Measurements from ENCODE around the gene FCGR2B. TPM values are rescaled to one million over a fixed set of nuclear protein-coding genes. Genes with fewer than 3 reads are reported as not detected.
A peak's percentile ranks its signal among the peaks of the same experiment; 100 is the strongest.
"Not testable (repeated sequence)": the region's sequence is repeated elsewhere in the genome, so short reads cannot be mapped to it uniquely, and the experiment has no call there.

The FCGR2B gene
- total RNA-seq, 1 donor from 2014 or later, result not detected

DNA sequence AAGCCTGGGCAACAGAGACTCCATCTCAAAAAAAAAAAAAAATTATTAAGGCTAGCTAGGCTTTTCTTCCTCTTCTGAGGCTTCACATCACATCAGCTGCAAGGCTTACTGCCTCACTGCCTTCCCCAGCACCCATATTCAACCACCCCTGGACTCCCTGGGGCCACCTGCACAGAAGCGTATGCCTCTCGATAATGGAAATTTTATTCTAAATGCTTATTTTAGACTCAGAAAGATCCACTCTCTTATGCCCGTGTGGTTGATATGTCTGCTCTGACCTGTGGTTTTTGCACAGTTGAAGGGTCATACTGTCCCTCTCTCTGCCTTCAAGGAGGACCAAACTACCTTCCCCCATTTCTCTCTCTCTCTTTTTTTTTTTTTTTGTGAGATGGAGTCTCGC is 42.6 kb downstream of the FCGR2B start:
- DNase-seq (ENCODE audit: low read depth), result no peak

DNA sequence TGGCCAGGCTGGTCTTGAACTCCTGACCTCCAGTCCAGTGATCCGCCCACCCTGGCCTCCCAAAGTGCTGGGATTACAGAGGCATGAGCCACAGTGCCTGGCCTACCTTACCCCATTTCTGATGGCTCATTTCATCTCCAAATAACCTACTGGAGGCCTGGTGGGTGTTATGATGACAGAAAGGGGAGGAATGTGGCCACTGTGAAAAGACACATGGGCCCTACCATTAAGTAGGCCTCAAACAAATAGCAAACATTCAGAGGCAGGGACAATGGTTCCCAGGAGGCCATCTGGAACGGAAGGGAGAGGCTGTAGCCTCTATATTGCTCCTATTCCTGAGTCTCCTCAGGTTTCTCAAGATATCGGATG is 43.2 kb downstream of the FCGR2B start:
- no peak for DNase-seq (ENCODE audit: low read depth)

DNA sequence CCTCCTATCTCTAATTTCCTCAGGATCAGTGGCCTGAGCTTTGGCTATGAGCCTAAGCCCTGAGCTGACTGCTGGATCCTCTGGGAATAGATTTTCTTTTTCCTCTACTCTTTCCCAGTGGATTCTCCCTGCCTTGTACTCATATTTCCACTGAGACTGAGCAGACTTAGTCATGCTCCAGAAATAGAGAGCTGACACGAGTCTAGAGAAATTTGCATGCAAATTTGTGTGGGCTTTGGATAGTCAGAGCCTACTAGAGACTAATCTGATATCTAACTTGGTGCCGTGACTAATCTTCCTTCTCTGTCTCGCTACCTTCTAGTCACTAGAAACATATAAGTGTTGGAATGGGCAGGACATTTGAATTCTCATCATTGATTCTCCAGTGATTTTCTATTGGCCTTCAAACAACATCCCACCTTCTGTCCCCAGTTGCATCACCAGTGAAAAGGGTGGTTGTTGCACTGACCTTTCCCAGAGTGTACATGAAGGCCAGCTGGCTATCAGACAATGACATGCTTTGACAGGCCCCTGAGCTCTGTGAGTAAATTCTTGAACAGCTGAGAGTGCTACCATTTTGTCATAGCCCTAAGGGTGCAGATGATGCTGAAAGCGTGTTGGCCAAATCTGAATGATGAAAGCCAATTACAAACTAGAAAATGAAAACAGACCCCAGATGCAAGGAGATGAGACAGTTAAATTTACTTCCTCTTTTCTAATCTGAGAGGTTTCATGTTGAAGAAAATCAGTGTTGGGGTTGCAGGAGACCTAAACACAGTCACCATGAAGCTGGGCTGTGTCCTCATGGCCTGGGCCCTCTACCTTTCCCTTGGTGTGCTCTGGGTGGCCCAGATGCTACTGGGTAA is 43.8 kb downstream of the FCGR2B start, which contains the start of gene FCRLA:
FCRLA (plus strand) TSS at position 748 of the 866 bp plus-strand sequence; CDS start at position 784, 36 bp downstream.
- DNase-seq (ENCODE audit: low read depth), result peak; percentile 98

DNA sequence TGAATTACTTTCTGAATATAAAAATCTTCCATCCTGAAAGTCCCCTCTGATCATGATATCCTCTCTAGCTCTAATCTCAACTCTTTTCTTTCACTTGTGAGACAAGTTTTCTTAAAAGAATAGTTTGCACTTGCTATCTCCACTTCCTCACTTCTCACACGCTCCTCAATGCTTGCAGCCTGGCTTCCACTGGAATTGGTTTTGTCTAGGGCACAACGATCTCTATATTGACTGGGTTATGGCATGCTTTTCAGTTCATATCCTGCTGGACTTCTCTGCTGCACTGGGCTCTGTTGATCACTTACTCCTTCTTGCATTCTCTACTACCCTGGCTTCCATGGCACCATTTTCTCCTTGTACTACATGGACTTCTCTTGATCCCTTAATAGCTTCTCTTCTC is 44.6 kb downstream of the FCGR2B start:
- no peak for DNase-seq (ENCODE audit: low read depth)

DNA sequence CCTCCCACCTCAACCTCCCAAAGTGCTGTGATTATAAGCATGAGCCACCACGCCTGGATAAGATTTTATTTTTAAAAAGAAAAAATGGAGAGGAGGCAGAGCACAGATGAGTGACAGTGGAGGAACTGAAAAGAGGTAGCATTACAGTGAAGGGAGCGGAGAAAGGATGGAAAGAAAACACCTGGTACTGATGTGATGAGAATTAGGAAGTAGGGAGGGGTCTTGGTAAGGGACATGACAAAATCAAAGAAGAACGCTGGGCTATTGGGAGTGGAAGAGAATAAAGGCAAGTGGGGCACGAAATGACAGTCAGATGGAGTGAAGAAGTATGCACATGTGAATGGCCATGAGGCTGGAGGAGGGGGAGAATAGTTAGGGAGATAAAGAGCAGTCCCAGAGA is 46.4 kb downstream of the FCGR2B start:
- DNase-seq (ENCODE audit: low read depth), result no peak

DNA sequence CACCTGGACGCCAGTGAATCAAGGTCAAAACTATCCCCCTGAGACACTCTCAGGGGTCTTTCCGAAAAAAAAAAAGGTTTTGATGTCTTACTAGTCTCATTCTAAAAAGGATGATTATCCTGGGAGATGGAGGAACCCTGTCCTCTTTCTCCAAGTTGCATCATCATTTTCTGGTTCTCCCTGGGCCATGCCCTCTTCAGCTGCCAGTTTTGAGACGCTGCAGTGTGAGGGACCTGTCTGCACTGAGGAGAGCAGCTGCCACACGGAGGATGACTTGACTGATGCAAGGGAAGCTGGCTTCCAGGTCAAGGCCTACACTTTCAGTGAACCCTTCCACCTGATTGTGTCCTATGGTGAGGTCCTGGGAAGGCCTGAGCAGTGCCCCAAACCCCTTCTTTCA is 47.6 kb downstream of the FCGR2B start:
- no peak for DNase-seq (ENCODE audit: low read depth)

DNA sequence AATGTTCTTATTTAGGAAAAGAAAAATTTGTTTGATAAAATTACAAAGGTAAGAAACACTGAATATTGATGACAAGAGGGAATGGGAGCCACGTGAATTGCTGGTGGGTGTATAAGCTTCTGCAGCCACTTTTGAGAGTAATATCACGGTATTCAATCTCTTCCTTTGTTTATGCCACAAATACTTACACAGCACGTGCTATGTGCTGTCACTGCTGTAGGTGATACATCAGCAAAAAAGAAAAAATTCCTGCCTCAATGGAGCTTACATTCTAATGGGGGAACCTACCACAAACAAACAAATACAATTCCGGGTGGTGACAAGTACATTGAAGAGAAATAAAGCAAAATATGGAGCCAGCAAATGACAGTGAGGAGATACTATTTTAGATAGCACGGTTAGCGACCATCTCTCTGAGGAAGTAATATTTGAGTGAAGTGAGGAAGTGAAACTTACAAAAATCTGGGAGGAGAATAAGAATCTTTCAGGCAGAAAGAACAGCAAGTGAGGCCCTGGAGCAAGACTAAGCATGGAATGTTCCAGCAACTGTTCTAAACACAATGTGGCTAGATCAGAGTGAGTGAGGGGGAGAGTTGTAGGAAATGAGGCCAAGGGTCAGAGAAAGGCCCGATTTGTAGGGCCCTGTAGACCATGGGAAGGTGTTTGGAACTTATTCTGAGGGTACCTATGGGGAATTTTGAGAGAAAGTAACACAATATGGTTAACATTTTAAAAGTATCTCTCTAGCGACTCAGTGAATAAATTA is 55.8 kb downstream of the FCGR2B start:
- DNase-seq (ENCODE audit: low read depth), result no peak

DNA sequence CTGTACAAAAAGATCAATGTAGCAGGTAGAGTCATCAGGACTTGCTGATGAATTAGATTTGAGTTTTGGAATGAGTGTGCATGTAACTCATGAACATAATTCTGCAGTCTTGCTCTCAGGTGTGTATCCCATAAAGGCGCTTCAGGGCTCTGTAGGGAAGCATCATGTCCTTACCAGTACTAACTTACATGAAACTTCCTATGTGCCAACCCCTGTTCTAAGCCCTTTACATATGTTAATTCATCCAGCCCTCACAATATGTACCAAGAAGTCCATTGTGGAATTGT is 56.3 kb downstream of the FCGR2B start:
- DNase-seq (ENCODE audit: low read depth), result no peak

DNA sequence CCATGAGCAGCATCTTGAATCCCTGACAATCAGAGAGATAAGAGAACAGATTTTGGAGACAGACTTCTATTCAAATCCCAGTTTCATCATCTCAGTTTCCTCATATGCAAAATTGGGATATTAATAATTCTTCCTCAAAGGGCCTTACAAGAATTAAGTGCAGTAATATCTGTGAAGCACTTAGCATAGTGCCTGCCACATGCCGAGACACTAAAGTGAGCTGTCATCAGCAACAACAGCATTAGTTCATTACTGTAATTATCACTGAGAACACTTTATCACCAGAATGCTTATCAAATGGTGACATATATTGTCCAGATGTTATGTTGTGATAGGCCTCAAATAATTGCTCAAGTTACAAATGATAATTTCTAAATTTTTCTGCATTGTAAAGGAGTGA is 57.5 kb downstream of the FCGR2B start:
- no peak for DNase-seq (ENCODE audit: low read depth)

DNA sequence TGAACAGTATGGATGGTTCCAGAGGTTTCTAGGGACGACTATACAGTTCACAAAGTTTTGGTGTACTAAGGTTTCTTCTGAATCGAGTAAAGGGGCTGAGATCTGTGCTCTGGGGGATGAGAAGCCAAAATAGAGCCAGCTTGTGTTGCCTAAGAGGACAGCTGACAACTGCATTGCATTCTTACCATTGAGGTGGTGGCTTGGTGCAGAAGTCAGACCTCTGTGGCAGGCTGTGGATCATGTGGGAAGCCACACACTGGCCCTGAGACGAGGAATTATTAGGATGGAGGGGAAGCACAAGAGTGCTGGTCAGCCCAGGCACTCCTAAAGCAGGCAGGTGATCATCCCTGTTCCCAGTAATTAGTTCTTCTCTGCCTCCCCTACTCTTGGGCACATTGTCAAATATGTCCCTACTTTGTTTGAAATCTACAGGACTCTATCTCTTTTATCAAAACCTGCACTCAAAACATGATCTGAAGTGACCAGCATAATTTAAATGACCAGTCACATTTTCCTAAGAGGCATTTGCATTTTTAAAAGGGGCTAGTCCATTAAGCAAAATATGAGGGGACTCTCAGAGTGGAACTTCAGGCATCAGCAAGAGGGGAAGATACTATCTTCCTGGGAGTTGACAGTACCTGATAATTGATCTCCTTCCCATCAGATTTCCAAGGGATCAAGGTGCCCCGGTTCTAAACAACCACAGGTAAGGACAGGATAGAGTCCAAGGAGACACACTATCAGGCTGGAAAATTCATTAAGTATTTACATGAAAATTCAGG is 58.2 kb downstream of the FCGR2B start, which contains the start of gene FCRLB:
FCRLB (plus strand) TSS at position 589 of the 782 bp plus-strand sequence. CDS start 1,129 bp downstream, outside the sequence.
- peak; percentile 92 for DNase-seq (ENCODE audit: low read depth)

DNA sequence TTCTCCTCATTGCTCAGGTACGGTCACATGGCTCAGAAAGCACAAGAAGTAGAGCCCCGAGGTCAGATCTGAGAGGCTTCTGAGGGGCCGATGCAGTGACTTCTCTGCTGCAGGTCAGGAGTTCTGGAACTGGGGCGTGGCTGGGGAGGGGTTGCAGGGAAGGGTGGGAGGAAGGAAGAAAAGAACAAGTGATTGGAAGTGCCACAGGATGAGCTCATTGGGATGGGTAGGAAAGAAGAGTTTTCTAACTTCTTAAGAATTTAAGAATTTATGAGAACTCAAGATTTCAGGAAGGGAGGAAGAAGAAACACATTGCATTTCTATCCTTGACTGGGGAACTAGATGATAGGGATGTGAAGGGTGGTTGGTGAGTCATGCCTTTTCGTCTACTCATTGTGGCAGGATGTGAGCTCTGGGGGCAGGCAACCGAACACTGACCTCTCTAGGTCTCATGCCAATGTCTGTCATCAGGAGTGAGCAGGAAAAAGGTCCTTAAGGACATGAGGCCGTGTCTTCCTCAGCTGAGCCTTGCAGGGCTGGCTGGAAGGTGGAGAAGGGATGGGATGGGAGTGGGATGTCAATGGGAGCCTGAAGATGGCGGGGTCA is 58.9 kb downstream of the FCGR2B start:
- peak; percentile 83 for DNase-seq (ENCODE audit: low read depth)

DNA sequence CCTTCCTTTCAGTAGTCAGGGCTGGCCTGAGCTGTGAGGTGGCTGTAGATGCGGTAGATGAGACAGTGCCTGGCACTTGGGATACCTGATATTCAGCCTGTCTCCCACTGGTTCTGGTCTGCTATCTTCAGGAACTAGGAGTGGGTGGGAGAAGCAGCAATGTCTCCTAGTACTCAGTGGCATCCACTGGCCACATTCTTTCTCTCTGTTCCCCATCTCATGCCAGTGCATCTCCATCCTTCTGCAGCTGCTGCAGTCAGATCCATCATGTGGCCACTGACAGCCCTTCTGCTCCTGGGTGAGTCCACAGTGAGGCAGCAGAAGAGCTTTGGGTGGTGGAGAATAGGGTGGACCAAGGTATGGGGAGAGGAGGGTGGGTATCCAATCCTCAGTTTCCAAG is 59.5 kb downstream of the FCGR2B start:
- peak; percentile 67 for DNase-seq (ENCODE audit: low read depth)

DNA sequence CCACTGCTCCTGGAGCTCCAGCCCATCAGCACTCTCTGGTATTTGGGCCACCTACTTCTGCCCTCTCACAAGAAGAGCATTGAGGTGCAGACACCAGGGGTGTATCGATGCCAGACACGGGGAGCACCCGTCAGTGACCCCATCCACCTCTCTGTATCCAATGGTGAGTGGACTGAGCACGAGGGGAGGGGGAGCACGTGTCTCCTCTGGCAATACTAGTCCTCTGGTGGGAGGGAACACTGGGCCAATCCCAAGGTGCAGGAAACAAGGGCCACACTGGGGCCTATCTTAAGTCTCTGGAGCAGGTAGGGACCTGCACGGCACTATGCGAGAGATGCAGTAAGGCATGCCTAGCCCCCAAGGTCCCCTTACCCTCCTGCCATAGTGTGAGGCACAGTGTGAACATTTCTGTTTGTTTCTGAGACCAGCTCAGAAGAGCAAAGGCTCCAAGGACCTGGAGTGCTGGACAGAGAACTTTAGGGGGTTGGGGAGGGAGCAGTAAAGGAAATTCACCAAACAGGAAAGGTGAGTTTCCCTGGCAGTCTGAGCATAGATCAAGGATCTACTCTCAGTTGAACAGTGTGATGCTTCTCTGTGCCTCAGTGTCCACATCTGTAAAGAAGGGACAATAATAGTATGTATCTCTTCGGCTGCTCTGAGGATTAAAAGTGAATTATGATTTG is 60.7 kb downstream of the FCGR2B start:
- no peak for DNase-seq (ENCODE audit: low read depth)

DNA sequence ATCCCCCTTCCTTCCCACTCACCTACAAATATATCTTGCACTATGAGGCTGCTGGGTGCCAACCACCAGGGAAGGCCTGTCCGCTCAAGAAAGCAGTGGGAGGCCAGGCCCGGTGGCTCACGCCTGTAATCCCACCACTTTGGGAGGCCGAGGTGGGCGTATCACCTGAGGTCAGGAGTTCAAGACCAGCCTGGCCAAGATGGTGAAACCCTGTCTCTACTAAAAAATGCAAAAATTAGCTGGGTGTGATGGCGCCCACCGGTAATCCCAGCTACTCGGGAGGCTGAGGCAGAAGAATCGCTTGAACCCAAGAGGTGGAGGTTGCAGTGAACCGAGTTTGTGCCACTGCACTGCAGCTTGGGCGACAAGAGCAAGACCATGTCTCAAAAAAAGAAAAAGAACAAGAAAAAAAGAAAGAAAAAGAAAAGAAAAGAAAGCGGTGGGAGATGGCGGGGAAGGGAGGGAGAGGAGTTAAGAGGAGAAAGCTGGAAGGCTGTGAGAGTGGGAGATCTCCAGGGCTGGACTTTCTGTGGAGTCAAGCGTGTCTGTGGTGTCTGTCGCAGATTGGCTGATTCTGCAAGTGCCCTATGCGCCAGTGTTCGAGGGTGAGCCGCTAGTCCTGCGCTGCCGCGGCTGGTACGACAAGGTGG is 62.4 kb downstream of the FCGR2B start:
- DNase-seq (ENCODE audit: low read depth), result not testable (repeated sequence)

DNA sequence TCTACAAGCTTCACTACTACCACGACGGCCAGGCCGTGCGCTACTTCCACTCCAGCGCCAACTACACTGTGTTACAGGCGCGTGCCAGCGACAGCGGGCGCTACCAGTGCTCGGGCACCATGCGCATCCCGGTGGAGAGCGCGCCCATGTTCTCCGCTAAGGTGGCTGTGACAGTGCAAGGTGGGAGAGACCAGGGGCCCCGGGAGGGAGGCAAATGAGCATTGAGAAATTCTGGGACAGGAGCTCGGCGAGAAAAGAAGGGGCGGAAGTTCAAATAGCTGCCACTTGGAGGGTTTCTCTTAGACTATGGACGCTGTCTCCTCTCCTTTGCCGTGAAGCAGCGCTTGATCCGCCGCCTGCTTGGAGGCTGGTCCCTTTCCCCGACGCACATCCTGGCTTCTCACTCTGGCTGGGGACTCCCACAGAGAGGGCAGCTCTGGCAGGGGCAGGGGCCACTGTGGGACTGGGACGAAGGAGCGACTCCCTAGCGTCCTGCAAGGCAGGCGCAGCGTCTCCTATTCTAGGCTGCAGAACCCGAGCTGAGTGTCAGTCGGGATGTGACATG is 63.0 kb downstream of the FCGR2B start:
- peak; percentile 34 for DNase-seq (ENCODE audit: low read depth)

DNA sequence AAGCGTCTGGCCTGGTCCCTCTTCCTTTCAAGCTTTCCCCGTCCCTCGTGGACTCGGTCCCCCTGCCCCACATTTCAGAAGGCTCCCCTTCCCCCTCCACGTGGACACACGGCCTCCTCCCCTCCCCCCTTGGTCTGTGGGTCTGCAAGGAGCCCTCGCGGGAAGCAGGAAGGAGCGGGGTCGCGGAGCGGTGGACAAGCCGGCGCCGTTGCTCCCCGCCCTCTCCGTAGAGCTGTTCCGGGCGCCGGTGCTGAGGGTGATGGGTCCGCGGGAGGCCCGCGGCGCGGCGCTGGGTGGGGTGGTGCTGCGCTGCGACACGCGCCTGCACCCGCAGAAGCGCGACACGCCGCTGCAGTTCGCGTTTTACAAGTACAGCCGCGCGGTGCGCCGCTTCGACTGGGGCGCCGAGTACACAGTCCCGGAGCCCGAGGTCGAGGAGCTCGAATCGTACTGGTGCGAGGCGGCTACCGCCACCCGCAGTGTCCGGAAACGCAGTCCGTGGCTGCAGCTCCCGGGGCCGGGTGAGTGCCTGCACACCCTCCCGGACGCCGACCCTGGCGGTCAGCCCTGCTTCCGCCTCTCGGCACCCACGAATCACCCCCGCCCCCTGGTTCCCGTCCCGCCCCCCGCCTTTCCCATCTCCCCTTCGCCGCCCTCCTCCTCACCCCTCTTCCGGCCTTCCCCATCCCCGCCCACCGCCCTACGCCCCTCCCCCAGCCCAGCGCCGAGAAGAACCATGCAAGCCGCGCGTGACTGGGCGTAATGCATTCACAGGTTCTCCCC is 63.7 kb downstream of the FCGR2B start:
- peak; percentile 78 for DNase-seq (ENCODE audit: low read depth)

DNA sequence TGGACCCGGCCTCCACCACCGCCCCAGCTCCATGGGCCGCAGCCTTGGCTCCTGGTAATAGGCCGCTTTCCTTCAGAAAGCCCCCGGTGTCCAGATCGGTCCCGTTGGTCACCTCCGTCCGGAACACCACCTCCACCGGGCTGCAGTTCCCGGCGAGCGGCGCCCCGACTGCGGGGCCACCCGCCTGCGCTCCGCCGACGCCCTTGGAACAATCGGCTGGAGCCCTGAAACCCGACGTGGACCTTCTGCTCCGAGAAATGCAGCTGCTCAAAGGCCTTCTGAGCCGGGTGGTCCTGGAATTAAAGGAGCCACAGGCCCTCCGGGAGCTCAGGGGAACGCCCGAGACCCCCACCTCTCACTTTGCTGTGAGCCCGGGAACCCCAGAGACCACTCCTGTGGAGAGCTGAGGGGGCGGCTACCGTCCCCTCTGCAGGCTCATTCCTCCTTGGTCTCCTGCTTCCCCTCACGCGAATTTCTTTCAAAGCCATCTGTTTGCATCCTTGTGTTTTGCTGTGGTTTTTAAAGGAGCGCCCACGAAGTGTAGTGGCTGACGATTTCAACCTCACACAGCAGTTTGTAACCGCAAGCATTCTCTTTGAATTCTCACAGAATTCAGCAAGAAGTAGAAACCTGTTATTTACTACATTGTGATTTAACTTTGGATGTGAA is 64.4 kb downstream of the FCGR2B start:
- peak; percentile 70 for DNase-seq (ENCODE audit: low read depth)

Measured in myocyte (in vitro differentiated cells).